NCI-H1417 (cell line): ENCODE results near the gene PTPRK.
"Not testable (repeated sequence)": the region's sequence is repeated elsewhere in the genome, so short reads cannot be mapped to it uniquely, and the experiment has no call there.

Source experiments
- DNase-seq, 3 experiments: peaks; one replicate each; lab custom pipeline; 2025; lab: John Stamatoyannopoulos, UW

PTPRK gene

GRCh38 chr6:127956956-127957355 is 563.4 kb downstream of the PTPRK start:
- DNase-seq: no peak

DNA sequence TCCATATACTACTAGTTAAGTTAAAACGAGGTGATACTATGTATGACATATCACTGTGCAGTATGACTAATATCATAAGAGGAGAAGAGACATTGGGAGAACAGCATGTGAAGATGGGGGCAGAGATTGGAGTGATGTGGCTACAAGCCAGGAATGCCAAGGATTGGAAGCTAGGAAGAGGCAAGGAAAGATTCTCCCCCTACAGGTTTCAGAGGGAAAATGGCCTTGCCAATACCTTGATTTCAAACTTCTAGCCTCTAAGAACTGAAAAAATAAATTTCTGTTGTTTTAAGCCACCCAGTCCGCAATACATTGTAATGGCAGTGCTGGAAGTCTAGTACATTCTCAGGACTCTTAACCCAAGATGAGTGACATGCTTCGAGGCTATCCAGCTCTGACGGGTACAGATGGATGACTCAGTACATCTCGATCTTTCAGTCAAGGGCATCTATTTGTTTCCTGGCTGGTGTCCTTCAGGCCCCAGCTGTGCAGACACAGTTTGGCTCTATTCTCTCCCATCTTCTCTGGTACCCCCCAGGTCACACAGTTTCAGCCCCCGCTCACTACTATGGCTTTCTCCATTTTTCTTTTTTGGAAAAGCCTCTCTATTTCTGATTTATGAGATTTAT is 564.0 kb downstream of the PTPRK start:
- no peak for DNase-seq

- no peak for DNase-seq
Measured at GRCh38 chr6:127954082-127954481, 566.3 kb downstream of the PTPRK start.

GRCh38 chr6:127952831-127953230 is 567.6 kb downstream of the PTPRK start:
- no peak for DNase-seq

DNA sequence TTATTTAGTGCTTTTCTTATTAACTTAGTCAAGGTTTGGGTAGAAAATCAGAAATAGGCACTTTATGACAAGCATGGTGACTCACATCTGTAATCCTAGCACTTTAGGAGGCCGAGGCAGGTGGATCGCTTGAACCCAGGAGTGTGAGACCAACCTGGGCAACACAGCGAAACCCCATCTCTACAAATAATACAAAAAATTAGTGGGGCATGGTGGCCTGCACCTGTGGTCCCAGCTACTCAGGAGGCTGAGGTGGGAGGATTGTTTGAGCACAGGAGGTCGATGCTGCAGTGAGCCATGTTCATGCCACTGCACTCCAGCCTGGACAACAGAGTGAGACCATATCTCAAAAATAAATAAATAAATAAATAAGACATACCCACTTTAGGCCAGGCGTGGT is 568.2 kb downstream of the PTPRK start:
- DNase-seq: no peak

- DNase-seq: no peak
Measured at GRCh38 chr6:127951172-127951917, 569.1 kb downstream of the PTPRK start.

- no peak for DNase-seq
Measured at GRCh38 chr6:127950566-127951145, 569.7 kb downstream of the PTPRK start.

DNA sequence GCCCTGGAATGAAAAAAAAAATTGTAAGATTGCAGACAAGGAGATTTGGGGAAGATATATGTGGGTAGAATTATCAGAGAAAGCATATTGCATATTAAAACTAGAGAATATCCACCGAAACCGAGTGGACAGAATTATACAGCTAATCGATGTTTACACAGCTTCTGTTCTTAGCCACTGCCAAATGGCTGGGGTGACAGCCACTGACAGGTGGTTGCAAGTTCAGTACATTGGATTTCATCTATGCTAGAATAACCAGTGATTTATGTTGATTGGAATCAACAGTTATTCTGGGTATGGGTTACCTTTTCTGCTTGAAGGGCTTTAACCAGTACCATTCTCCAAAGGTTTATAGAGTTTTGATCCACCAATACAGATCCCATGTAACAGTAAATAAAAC is 571.1 kb downstream of the PTPRK start:
- DNase-seq: peak in 1 of 3 experiments; percentile 34

DNA sequence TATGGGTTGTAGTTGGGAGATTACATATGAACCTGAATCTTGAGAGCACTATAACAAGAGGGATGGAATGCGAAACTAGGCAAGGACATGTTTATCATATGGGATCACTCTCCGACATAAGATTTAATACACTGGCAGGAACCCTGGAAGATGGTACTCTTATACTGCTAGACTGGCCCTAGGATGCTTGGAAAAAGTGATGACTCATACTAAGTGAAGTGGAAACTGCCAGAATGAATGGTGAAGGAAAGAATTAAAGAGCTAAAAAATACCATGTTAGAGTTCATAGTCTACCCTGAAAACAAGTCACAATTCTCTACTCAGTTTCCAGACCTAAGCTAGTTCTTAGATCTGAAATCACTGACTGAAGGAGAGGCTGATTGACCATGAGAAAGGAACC is 574.0 kb downstream of the PTPRK start:
- DNase-seq: no peak

DNA sequence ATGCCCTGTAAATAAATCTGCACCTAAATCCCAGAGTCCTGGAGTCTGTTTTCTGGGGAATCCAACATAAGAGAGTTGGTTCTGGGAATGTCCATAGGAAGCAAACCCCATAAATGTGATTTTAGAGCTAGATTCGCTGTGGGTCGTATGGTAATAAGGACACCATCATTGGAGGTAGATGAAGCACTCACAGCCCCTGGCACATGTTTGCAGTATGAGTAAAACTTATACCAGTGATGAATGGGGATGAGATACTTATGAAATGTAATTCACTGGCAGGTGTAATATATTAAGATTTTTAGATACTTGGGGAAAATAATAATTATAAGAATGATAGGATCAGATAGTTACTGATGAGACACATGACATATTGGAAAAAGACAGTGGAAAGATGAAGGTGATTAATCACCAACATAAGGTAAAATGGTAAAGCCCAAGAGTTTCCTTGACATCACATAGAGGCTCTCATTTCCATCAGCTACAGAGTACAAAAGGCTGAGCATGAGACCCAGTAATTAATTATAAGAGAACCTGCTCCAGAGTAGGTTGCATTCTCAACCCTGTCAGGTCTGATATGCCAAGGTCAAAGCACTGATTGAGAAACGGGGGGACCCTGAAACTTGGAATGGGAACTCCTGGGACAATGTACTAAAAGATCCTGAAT is 574.8 kb downstream of the PTPRK start:
- no peak for DNase-seq

GRCh38 chr6:127941228-127941627 is 579.2 kb downstream of the PTPRK start:
- no peak for DNase-seq

DNA sequence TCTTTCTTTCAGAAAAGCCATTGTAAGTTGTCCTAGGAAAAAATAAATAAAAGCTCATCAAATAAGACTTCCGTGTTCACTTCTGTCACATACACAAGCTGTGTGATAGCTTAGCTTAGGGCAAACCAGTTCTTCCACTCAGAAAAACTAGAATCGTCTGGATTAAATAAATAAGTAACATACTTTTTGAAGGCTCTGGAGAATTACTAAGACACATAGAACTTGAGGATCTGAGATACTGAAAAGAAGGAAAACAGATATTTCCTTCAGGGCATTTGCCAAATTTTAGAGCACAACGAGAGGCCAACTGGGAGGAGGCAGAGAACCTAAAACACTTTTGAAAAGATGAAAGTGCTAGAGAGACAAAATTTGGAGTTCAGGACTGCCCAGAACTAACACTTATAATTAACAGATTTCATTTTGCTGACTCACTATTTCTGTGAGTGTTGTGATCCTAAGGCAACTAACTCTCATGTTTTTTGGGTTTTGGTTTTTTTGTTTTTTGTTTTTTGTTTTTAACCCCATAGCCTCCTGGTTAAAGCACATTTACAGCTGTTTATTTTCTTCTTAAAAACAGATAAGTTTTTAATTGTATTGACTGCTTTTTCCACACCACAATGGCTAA is 580.8 kb downstream of the PTPRK start:
- no peak for DNase-seq

- DNase-seq: no peak
Measured at GRCh38 chr6:127938701-127939100, 581.7 kb downstream of the PTPRK start.

- no peak for DNase-seq
Measured at GRCh38 chr6:127937747-127938146, 582.7 kb downstream of the PTPRK start.

DNA sequence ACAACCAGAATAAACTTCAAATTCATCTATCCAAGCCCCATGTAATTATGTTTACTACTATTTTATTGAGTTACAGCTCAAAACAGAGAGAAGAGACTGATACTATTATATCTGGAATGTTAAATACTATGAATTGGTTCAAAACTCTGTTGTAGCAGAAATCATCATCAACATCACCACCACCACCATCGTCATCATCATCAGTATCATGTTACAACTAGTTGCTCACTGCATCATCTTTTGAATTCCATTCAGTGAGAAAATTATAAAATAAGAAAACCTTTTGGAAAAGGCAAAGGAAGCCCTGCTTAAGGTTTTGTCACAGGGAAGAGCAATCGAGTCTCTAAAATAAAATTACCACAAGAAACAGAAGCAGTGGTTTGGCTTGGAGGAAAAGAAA is 583.3 kb downstream of the PTPRK start:
- DNase-seq: no peak

GRCh38 chr6:127934956-127935355 is 585.4 kb downstream of the PTPRK start:
- no peak for DNase-seq

GRCh38 chr6:127933852-127934840 is 586.3 kb downstream of the PTPRK start:
- DNase-seq: no peak

- no peak for DNase-seq
Measured at GRCh38 chr6:127933137-127933536, 587.3 kb downstream of the PTPRK start.

DNA sequence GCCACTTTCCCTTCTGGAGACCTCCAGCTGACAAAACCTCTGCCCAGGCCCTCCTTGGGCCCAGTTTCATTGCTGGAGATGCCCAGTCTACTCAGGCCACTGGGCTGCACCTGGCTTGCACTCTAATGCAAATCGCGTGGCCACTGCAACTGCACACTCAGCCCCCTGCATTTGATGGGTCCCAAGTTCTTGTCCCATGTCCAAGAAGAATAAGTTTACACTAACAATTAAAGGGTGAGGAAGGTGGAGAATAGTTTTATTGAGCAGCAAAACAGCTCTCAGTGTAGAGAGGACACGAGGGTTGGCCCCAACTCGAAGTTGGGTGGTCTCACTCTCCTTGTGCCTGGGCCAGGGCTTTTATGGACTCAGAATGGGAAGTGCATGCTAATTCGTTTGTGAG is 587.7 kb downstream of the PTPRK start:
- DNase-seq: no peak

- DNase-seq: not testable (repeated sequence)
Measured at GRCh38 chr6:127926441-127926840, 594.0 kb downstream of the PTPRK start.

DNA sequence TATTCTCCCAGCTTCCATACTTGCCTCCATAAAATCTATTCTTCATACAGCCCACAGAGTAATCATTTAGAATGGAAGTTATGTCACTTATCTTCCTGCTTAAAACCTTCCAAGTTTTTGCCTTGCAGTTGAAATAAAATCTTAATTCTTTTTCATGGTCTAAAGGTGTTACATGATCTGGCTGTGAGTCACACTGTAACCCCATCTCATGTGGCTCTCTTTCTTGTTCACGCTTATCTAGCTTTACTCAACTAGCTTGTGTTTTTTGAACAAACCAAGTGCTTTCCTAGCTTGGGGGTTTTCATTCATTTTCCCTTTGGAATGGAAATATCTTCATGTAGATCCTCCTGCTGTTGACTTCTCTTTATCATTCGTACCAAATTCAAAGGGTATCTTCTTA is 596.0 kb downstream of the PTPRK start:
- no peak for DNase-seq
